GM23338 (cell line): ENCODE results near the gene PITX1. TPM values are rescaled to one million over a fixed set of nuclear protein-coding genes. Genes with fewer than 3 reads are reported as not detected.

Experiments
- ATAC-seq: fragments of 200-7000 bp; cut with Tn5 transposase; 3 replicates; pipeline ENCODE4 v1.9.1; 2020
- DNase-seq: peaks from one replicate; pipeline ENCODE4 v3.0.0-alpha.2; 2015; ENCODE audit warnings: low spot score
- H2AFZ ChIP-seq: fragments of 200-600 bp; sonication (generic); 2 replicates; pipeline ENCODE4 v1.8.0; 2016; ENCODE audit warnings: antibody characterized with exemption, mild to moderate bottlenecking, moderate library complexity
- H3F3A ChIP-seq: fragments of 200-600 bp; sonication (generic); replicated peaks from 2 replicates; pipeline ENCODE4 v1.8.0; 2017; ENCODE audit warnings: antibody characterized with exemption, mixed run types, low read depth
- H3K27ac ChIP-seq: fragments of 200-600 bp; sonication (generic); 2 replicates; pipeline ENCODE4 v1.6.1; 2016; ENCODE audit warnings: low read depth
- H3K27me3 ChIP-seq: fragments of 200-600 bp; sonication (generic); 2 replicates; pipeline ENCODE4 v1.8.0; 2016; ENCODE audit warnings: mild to moderate bottlenecking, mixed run types, moderate library complexity; ENCODE audit not compliant: insufficient read depth
- H3K36me3 ChIP-seq: fragments of 200-600 bp; sonication (generic); 2 replicates; pipeline ENCODE4 v1.8.0; 2016; ENCODE audit warnings: mild to moderate bottlenecking; ENCODE audit not compliant: insufficient read depth
- H3K4me1 ChIP-seq: fragments of 200-600 bp; sonication (generic); 2 replicates; pipeline ENCODE4 v1.8.0; 2016; ENCODE audit warnings: mild to moderate bottlenecking, moderate library complexity; ENCODE audit not compliant: insufficient read depth
- H3K4me2 ChIP-seq: fragments of 200-600 bp; sonication (generic); 2 replicates; pipeline ENCODE4 v1.7.1; 2017; ENCODE audit warnings: mixed run types
- H3K4me3 ChIP-seq: fragments of 200-600 bp; sonication (generic); 2 replicates; pipeline ENCODE4 v1.6.1; 2016; ENCODE audit warnings: mixed run types
- H3K79me2 ChIP-seq: fragments of 200-600 bp; sonication (generic); replicated peaks from 2 replicates; pipeline ENCODE4 v1.8.0; 2017; ENCODE audit warnings: mild to moderate bottlenecking; ENCODE audit not compliant: insufficient read depth
- H3K9me2 ChIP-seq: fragments of 200-600 bp; sonication (generic); 2 replicates; pipeline ENCODE4 v1.8.0; 2017; ENCODE audit not compliant: insufficient read depth
- H4K20me1 ChIP-seq: fragments of 200-600 bp; sonication (generic); replicated peaks from 2 replicates; pipeline ENCODE4 v1.8.0; 2017; ENCODE audit warnings: mild to moderate bottlenecking; ENCODE audit not compliant: insufficient read depth
- H3K27ac Mint-ChIP-seq: 2 replicates; pipeline ENCODE4 v1.8.0; 2020; ENCODE audit warnings: inconsistent platforms, mild to moderate bottlenecking, moderate library complexity, mixed read lengths
- H3K27me3 Mint-ChIP-seq: 3 replicates; pipeline ENCODE4 v1.8.0; 2022; ENCODE audit warnings: low read depth, mild to moderate bottlenecking, moderate library complexity, mixed read lengths, inconsistent platforms; ENCODE audit not compliant: insufficient read depth, poor library complexity
- H3K36me3 Mint-ChIP-seq: 3 replicates; pipeline ENCODE4 v1.8.0; 2021; ENCODE audit warnings: low read depth, mild to moderate bottlenecking, inconsistent platforms, moderate library complexity, mixed read lengths
- H3K4me1 Mint-ChIP-seq: 3 replicates; pipeline ENCODE4 v1.8.0; 2020; ENCODE audit warnings: mild to moderate bottlenecking, inconsistent platforms, mixed read lengths
- H3K4me3 Mint-ChIP-seq: 3 replicates; pipeline ENCODE4 v1.8.0; 2021; ENCODE audit warnings: moderate library complexity, mild to moderate bottlenecking, inconsistent platforms, mixed read lengths
- H3K9me3 Mint-ChIP-seq: 3 replicates; pipeline ENCODE4 v1.8.0; 2020; ENCODE audit warnings: moderate library complexity, mild to moderate bottlenecking, inconsistent platforms, mixed read lengths
- CREB1 ChIP-seq: fragments of 250-450 bp; sonication (Bioruptor Pico); IDR thresholded peaks from 2 replicates; pipeline ENCODE4 v1.5.0; 2020; ENCODE audit warnings: low read depth, mild to moderate bottlenecking, moderate library complexity
- EZH2 ChIP-seq: fragments of 200-600 bp; sonication (generic); IDR thresholded peaks from one replicate; pipeline ENCODE4 v1.8.0; 2017; ENCODE audit warnings: antibody characterized with exemption, mild to moderate bottlenecking, low read depth; ENCODE audit not compliant: unreplicated experiment
- JUNB ChIP-seq: IDR thresholded peaks from one replicate; pipeline ENCODE4 v1.6.1; 2016; ENCODE audit warnings: antibody characterized with exemption; ENCODE audit not compliant: unreplicated experiment
- NANOG ChIP-seq: IDR thresholded peaks from 2 replicates; pipeline ENCODE4 v1.6.1; 2016; ENCODE audit warnings: antibody characterized with exemption, borderline replicate concordance
- POLR2AphosphoS5 ChIP-seq: IDR thresholded peaks from 2 replicates; pipeline ENCODE4 v1.6.1; 2016; ENCODE audit warnings: antibody characterized with exemption, low read depth
- ZNF114 ChIP-seq: fragments of 250-450 bp; sonication (Bioruptor Pico); IDR thresholded peaks from 2 replicates; pipeline ENCODE4 v1.5.0; 2020; ENCODE audit warnings: mild to moderate bottlenecking, moderate library complexity
- ZNF331 ChIP-seq: fragments of 250-450 bp; sonication (Bioruptor Pico); IDR thresholded peaks from 2 replicates; pipeline ENCODE4 v1.5.0; 2020; ENCODE audit warnings: low read depth, mild to moderate bottlenecking, moderate library complexity
- polyA plus RNA-seq: library from polyadenylated mRNA; unstranded; fragments of >200 nt; fragmentation: Nextera tagmentation; extraction: Ambion mirVana; gene quantifications from 2 replicates; pipeline ENCODE4 v1.2.1, GENCODE V29; 2016
- total RNA-seq: library from RNA; depleted of rRNA; stranded (reverse); fragments of >200 nt; shearing (Covaris generic); gene quantifications from 2 replicates; pipeline ENCODE4 v1.2.3, GENCODE V29; 2014
- TF ChIP-seq, protein P1 (sequence below): IDR thresholded peaks from 2 replicates; pipeline ENCODE4 v1.6.1; 2016; ENCODE audit warnings: antibody characterized with exemption
- TF ChIP-seq, protein P2 (sequence below): fragments of 250-450 bp; sonication (Bioruptor Pico); IDR thresholded peaks from 2 replicates; pipeline ENCODE4 v1.5.0; 2020; ENCODE audit warnings: mild to moderate bottlenecking, moderate library complexity

PITX1 gene
- total and polyA plus RNA-seq, 2 experiments from 2014 or later, result not detected

DNA sequence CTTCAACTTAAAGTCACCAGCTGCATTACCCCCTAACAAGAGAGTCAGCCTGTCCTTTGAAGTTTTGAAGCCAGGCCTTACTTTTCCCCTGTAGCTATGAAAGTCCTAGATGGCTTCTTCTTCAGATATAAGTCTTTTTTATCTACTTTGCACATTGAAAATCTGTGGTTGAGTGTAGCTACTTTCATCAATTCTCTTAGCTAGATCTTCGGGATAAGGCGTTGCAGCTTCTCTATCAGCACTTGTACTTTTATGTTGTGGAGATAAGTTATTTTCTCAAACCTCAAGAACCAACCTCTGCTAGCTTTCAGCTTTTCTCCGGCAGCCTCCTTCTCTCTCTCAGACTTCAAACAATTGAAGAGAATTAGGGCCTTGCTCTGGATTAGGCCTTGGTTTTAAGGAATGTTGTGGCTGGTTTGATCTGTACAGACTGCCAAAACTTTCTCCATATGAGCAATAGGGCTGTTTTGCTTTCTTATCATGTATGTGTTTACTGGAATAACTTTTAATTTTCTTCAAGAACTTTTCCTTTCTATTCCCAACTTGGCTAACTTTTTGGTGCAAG is 44.7 kb downstream of the PITX1 start (continued):
- TF ChIP-seq, protein P1, sequence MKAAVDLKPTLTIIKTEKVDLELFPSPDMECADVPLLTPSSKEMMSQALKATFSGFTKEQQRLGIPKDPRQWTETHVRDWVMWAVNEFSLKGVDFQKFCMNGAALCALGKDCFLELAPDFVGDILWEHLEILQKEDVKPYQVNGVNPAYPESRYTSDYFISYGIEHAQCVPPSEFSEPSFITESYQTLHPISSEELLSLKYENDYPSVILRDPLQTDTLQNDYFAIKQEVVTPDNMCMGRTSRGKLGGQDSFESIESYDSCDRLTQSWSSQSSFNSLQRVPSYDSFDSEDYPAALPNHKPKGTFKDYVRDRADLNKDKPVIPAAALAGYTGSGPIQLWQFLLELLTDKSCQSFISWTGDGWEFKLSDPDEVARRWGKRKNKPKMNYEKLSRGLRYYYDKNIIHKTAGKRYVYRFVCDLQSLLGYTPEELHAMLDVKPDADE, result no peak
- no peak for TF ChIP-seq POLR2AphosphoS5
- TF ChIP-seq NANOG, result no peak
- TF ChIP-seq, protein P2, sequence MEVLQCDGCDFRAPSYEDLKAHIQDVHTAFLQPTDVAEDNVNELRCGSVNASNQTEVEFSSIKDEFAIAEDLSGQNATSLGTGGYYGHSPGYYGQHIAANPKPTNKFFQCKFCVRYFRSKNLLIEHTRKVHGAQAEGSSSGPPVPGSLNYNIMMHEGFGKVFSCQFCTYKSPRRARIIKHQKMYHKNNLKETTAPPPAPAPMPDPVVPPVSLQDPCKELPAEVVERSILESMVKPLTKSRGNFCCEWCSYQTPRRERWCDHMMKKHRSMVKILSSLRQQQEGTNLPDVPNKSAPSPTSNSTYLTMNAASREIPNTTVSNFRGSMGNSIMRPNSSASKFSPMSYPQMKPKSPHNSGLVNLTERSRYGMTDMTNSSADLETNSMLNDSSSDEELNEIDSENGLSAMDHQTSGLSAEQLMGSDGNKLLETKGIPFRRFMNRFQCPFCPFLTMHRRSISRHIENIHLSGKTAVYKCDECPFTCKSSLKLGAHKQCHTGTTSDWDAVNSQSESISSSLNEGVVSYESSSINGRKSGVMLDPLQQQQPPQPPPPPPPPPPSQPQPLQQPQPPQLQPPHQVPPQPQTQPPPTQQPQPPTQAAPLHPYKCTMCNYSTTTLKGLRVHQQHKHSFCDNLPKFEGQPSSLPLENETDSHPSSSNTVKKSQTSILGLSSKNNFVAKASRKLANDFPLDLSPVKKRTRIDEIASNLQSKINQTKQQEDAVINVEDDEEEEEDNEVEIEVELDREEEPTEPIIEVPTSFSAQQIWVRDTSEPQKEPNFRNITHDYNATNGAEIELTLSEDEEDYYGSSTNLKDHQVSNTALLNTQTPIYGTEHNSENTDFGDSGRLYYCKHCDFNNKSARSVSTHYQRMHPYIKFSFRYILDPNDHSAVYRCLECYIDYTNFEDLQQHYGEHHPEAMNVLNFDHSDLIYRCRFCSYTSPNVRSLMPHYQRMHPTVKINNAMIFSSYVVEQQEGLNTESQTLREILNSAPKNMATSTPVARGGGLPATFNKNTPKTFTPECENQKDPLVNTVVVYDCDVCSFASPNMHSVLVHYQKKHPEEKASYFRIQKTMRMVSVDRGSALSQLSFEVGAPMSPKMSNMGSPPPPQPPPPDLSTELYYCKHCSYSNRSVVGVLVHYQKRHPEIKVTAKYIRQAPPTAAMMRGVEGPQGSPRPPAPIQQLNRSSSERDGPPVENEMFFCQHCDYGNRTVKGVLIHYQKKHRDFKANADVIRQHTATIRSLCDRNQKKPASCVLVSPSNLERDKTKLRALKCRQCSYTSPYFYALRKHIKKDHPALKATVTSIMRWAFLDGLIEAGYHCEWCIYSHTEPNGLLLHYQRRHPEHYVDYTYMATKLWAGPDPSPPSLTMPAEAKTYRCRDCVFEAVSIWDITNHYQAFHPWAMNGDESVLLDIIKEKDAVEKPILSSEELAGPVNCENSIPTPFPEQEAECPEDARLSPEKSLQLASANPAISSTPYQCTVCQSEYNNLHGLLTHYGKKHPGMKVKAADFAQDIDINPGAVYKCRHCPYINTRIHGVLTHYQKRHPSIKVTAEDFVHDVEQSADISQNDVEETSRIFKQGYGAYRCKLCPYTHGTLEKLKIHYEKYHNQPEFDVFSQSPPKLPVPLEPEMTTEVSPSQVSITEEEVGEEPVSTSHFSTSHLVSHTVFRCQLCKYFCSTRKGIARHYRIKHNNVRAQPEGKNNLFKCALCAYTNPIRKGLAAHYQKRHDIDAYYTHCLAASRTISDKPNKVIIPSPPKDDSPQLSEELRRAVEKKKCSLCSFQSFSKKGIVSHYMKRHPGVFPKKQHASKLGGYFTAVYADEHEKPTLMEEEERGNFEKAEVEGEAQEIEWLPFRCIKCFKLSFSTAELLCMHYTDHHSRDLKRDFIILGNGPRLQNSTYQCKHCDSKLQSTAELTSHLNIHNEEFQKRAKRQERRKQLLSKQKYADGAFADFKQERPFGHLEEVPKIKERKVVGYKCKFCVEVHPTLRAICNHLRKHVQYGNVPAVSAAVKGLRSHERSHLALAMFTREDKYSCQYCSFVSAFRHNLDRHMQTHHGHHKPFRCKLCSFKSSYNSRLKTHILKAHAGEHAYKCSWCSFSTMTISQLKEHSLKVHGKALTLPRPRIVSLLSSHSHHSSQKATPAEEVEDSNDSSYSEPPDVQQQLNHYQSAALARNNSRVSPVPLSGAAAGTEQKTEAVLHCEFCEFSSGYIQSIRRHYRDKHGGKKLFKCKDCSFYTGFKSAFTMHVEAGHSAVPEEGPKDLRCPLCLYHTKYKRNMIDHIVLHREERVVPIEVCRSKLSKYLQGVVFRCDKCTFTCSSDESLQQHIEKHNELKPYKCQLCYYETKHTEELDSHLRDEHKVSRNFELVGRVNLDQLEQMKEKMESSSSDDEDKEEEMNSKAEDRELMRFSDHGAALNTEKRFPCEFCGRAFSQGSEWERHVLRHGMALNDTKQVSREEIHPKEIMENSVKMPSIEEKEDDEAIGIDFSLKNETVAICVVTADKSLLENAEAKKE (CRISPR knock-in tag), result no peak
- no peak for TF ChIP-seq EZH2

DNA sequence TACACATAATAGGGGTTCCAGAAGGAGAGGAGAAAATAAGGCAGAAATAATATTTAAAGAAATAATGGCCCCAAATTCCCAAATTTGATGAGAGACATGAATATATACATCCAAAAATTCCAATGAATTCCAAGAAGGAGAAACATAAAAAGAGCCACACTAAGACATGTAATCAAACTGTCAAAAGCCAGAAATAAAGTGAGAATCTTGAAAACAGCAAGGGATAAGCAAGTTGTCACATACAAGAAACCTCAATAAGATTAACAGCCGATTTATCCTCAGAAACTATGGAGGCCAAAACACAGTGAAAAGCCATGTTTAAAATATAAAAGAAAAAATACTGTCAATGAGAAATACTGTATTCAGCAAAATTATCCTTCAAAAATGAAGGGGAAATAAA is 51.8 kb downstream of the PITX1 start:
- Histone ChIP-seq H3K4me2 (no peak overlapping the region), H3K4me3 (no peak overlapping the region), H3K27me3 (no peaks in the 10 kb centered on the region), H3K79me2 (no peaks in the 10 kb centered on the region), H3F3A (no peaks in the 10 kb centered on the region), H2AFZ (no peak overlapping the region), H4K20me1 (no peaks in the 10 kb centered on the region), H3K9me2 (no peaks in the 10 kb centered on the region), H3K36me3 (no peaks in the 10 kb centered on the region; the same call in 1 of the 2 replicates), H3K4me1 (no peaks in the 10 kb centered on the region), H3K27ac (no peak overlapping the region)
- Mint-ChIP-seq H3K4me1 (no peaks in the 10 kb centered on the region; the same call in 2 of the 3 replicates), H3K27me3 (peaks cover 7% of the 10 kb centered on the region), H3K36me3 (peaks cover 26% of the 10 kb centered on the region), H3K9me3 (peaks cover 56% of the 10 kb centered on the region), H3K27ac (no peak overlapping the region), H3K4me3 (no peak overlapping the region)
- DNase-seq (no peak), ATAC-seq (no peak)
- TF ChIP-seq ZNF114 (CRISPR knock-in tag) (no peak), CREB1 (CRISPR knock-in tag) (no peak), ZNF331 (CRISPR knock-in tag) (no peak), JUNB (no peak)
- TF ChIP-seq, protein P2 (CRISPR knock-in tag), result no peak
